Heart right ventricle (tissue), 16 donors: ENCODE results near the gene CDRT15. TPM values are rescaled to one million over a fixed set of nuclear protein-coding genes. Genes with fewer than 3 reads are reported as not detected.

Source experiments
- ATAC-seq, 8 donors: fragments of 200-7000 bp; cut with Tn5 transposase; one replicate each; pipeline ENCODE4 v1.9.1; 2020; ENCODE audit warnings: mild to moderate bottlenecking in 8 of 8, moderate library complexity in 8 of 8, moderate number of reproducible peaks in 1 of 8
- DNase-seq, 2 donors: peaks; one replicate each; pipeline ENCODE4 v3.0.0-alpha.2; 2020
- H3K27ac ChIP-seq, 10 donors: fragments of 200-600 bp; sonication (generic) in 2 of 10; one replicate each; pipeline versions ENCODE4 v1.5.0 to v1.8.0; 2020 to 2022; ENCODE audit warnings: mild to moderate bottlenecking in 3 of 10
- H3K27me3 ChIP-seq, 7 donors: fragments of 200-600 bp; one replicate each; pipeline ENCODE4 v1.8.0; 2021 to 2022; ENCODE audit warnings: mild to moderate bottlenecking in 2 of 7
- H3K36me3 ChIP-seq, 9 donors: fragments of 200-600 bp; sonication (generic) in 1 of 9; one replicate each; pipeline versions ENCODE4 v1.5.0 to v1.8.0; 2020 to 2022; ENCODE audit warnings: mild to moderate bottlenecking in 2 of 9
- H3K4me1 ChIP-seq, 9 donors: fragments of 200-600 bp; sonication (generic) in 1 of 9; one replicate each; pipeline versions ENCODE4 v1.5.0 to v1.8.0; 2020 to 2022; ENCODE audit warnings: mild to moderate bottlenecking in 4 of 9
- H3K4me3 ChIP-seq, 10 donors: fragments of 200-600 bp; sonication (generic) in 2 of 10; one replicate each; pipeline versions ENCODE4 v1.5.0 to v1.8.0; 2020 to 2022; ENCODE audit warnings: mild to moderate bottlenecking in 7 of 10, moderate library complexity in 2 of 10
- H3K9me3 ChIP-seq, 11 donors: fragments of 200-600 bp in 10 of 11; sonication (generic) in 2 of 11; one replicate each; pipeline versions ENCODE4 v1.5.0 to v1.8.0; 2013 to 2022; ENCODE audit warnings: mild to moderate bottlenecking in 2 of 11, control low read depth in 1 of 11, moderate library complexity in 1 of 11
- CTCF ChIP-seq, 9 donors: fragments of 200-600 bp; sonication (generic) in 2 of 9; IDR thresholded peaks; one replicate each; pipeline versions ENCODE4 v1.5.0 to v1.8.0; 2021 to 2022; ENCODE audit warnings: antibody characterized with exemption in 9 of 9, mild to moderate bottlenecking in 5 of 9, moderate library complexity in 1 of 9
- WGBS, 2 donors: extraction: QIAGEN DNeasy Blood & Tissue Kit; methylation state at CpG; one replicate each; pipeline ENCODE4 v1.1.7; 2013; ENCODE audit warnings: inconsistent platforms in 1 of 2; 5-methylcytosine and 5-hydroxymethylcytosine counted together
- intact Hi-C, 10 donors: fragments of 100-400 bp; cut with DNase I; formaldehyde crosslinking; loops; one replicate each; pipeline versions ENCODE4 v1.11.1 to v1.14.2; 2022
- polyA plus RNA-seq, 2 donors: library from polyadenylated mRNA; stranded (reverse); fragments of 200-250 nt; gene quantifications; one replicate each; pipeline ENCODE4 v1.2.3, GENCODE V29; 2013
- total RNA-seq, 10 donors: library from RNA; stranded (reverse); fragmentation: NEBNext Ultra II Directional in 3 of 10; extraction: Animal tissue kit (Norgen Biotek cat#: 25700) in 3 of 10; gene quantifications; one replicate each; pipeline versions ENCODE4 v1.2.1 to v1.2.4, GENCODE V29; 2021 to 2023
- donor health status: Arrhythmogenic right ventricular cardiomyopathy.
- donor health status: ischemic (EF 13 %, LVEDD 7.1; RV severe dilation, severe dysfunction).
- donor health status: healthy with polysubstance abuse.
- donor health status: DM: no; HTN: yes; CAD: no.
- donor health status: DM: no; HTN: no; CAD: no.
- donor health status: ischemic (EF 25% LVEDD 6.9; RV normal size, moderate dysfunction).
- donor health status: ischemic (EF 25% LVEDD 5.7; RV mildly dilated, moderate dysfunction).
- donor health status: healthy.
- donor health status: DM: yes; HTN: yes; CAD: no.
- donor health status: Ischemic cardiomyopathy.
- donor health status: ischemic (EF 35%, LVEDD 5.7; RV mildly dilated, moderate dysfunction).
- donor health status: nonischemic (EF 11% LVEDD 7.7; RV severe dilation, severe dysfunction).
- donor health status: DM: yes; HTN: yes; CAD: no.
- donor health status: PGD.
- donor health status: ischemic (EF 29% LVEDD 5.4; RV normal size, mild dysfunction).
- donor health status: nonischemic (EF 23%, LVEDD 6.1; RV moderate dilation, normal function).

CDRT15 gene
- total and polyA plus RNA-seq, 12 donors, result not detected

DNA sequence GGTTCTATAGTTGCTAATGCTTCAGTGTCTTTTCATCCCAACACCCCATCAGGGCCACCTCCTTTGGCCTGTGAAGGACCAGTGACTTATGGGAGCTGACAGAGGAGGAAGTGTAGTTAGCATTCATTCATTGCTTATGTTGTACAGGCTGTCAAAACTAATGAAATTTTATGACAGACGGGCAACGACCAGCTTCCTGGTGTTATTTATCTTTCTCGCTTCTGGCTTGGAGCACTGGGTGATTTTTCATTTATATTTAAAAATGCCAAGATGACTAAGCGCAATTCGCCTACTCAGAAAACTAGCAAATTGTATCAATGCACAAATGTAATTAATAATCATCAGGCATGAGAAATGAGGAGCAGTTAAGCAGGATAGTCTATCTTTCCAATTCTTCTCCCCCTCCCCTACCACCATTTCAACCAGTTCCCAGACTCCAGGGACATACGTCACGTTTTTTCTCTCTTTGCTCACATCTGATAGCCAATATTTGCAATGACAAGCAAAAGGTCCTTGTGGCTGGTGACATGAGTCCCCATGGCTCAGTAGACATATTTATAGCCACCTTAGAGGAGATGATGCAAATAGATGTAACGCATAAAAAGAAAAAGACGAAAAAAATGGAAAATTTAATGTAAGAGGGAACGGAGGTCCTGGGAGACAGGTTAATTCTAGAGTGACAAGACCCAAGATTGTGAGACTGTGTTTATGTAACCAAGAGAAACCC, 11.2 kb downstream of the CDRT15 start:
- Histone ChIP-seq H3K27me3 (no peaks in the 10 kb centered on the region), H3K4me1 (no peaks in the 10 kb centered on the region), H3K36me3 (no peaks in the 10 kb centered on the region), H3K9me3 (no peaks in the 10 kb centered on the region), H3K27ac (no peak overlapping the region), H3K4me3 (no peak overlapping the region)
- WGBS, 2 donors, result 78 to 83% methylated on average over 10 of the region's 10 CpGs
- no peak for ATAC-seq
- intact Hi-C loops, result no loop called here
- no peak for DNase-seq
- no peak for TF ChIP-seq CTCF (IDR thresholded peaks at IDR 0.05)

GRCh38 chr17:14222611-14223010, 14.1 kb downstream of the CDRT15 start:
- Histone ChIP-seq H3K36me3 (no peaks in the 10 kb centered on the region), H3K27ac (no peak overlapping the region), H3K4me1 (no peaks in the 10 kb centered on the region), H3K4me3 (no peak overlapping the region), H3K27me3 (no peaks in the 10 kb centered on the region), H3K9me3 (no peaks in the 10 kb centered on the region)
- ATAC-seq, result no peak
- TF ChIP-seq CTCF (IDR thresholded peaks at IDR 0.05), result no peak
- intact Hi-C loops, result no loop called here
- DNase-seq, result no peak
- WGBS, 2 donors, result 91 to 94% methylated on average over 4 of the region's 4 CpGs

GRCh38 chr17:14214271-14214670, 22.4 kb downstream of the CDRT15 start:
- Histone ChIP-seq H3K9me3 (no peaks in the 10 kb centered on the region), H3K27me3 (no peaks in the 10 kb centered on the region), H3K4me3 (no peak overlapping the region), H3K36me3 (peaks cover 0 to 9% (median 0%) of the 10 kb centered on the region in 9 donors), H3K4me1 (peaks cover 0 to 1% (median 0%) of the 10 kb centered on the region in 9 donors), H3K27ac (no peak overlapping the region)
- WGBS, 2 donors, result 89 to 90% methylated on average over 2 of the region's 2 CpGs
- DNase-seq (no peak), ATAC-seq (no peak)
- no peak for TF ChIP-seq CTCF (IDR thresholded peaks at IDR 0.05)
- intact Hi-C loops, result loop anchor here in 3 of 10 donors (5.0 to 10.0 kb wide), 3 partner anchors 88 to 713 kb away; partner anchors contain the start of gene HS3ST3B1 (in 1 of the 3)

DNA sequence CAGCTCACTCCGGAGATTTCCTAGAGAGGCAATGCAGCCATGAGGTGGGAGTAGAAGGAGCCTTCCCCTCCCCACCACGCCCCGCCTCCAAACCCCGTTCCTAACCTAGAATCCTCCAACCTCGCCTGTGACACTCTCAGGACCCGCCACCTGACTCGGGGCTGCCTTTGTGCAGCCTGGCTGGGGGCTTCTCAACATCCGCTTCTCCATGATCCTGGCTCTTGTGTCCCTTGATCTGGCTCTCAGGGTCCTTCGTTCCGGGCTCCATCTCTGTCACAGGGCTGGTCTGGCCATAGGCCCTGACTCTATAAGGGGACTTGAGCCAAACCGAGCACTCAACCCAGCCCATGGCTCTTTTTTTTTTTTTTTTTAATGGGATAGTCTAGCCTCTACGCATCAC, 24.3 kb downstream of the CDRT15 start:
- TF ChIP-seq CTCF (IDR thresholded peaks at IDR 0.05), result no peak
- Histone ChIP-seq H3K4me1 (peaks cover 0 to 4% (median 0%) of the 10 kb centered on the region in 9 donors), H3K27ac (no peak overlapping the region), H3K27me3 (no peaks in the 10 kb centered on the region), H3K36me3 (peaks cover 0 to 26% (median 0%) of the 10 kb centered on the region in 9 donors), H3K9me3 (no peaks in the 10 kb centered on the region), H3K4me3 (no peak overlapping the region)
- ATAC-seq, result no peak
- WGBS, 2 donors, result 87 to 95% methylated on average over 12 of the region's 12 CpGs
- no peak for DNase-seq
- intact Hi-C loops, result loop anchor here in 3 of 10 donors (5.0 to 10.0 kb wide), 3 partner anchors 90 to 715 kb away; partner anchors contain the start of gene HS3ST3B1 (in 1 of the 3)
